ENCODE data around the gene TMEM126A. TPM values are rescaled to one million over a fixed set of nuclear protein-coding genes. Genes with fewer than 3 reads are reported as not detected.
A peak's percentile ranks its signal among the peaks of the same experiment; 100 is the strongest.

The TMEM126A gene
- total and polyA plus RNA-seq, 2 of the 13 experiments (the other 11 are each of a cell fraction or from before 2014, with no cell fraction given): 59.5 to 66.9 TPM

GRCh38 chr11:85664615-85665481 lies 17.1 kb downstream of the TMEM126A start, which contains the start of gene CREBZF (continued):
- TF ChIP-seq ZNF574 (CRISPR knock-in tag; IDR thresholded peaks at IDR 0.05) (peak; percentile 83), DNMT1 (CRISPR knock-in tag; IDR thresholded peaks at IDR 0.05) (peak; percentile 58; the same call in 1 of the 2 replicates), XRCC5 (optimal IDR thresholded peaks at IDR 0.05; ENCODE audit: low read length) (no peak), ZNF878 (CRISPR knock-in tag; IDR thresholded peaks at IDR 0.05) (0 out of 2 replicates have a peak, but pooled peaks have one; percentile 57), SRY (CRISPR knock-in tag; IDR thresholded peaks at IDR 0.05) (peak; percentile 80; the same call in 1 of the 2 replicates), ARID4A (CRISPR knock-in tag; IDR thresholded peaks at IDR 0.05; ENCODE audit: borderline replicate concordance) (peak; percentile 80), ZFYVE20 (CRISPR knock-in tag; IDR thresholded peaks at IDR 0.05; ENCODE audit: borderline replicate concordance, low read depth) (no peak), ADNP (CRISPR knock-in tag; IDR thresholded peaks at IDR 0.05) (no peak), ZNF652 (CRISPR knock-in tag; IDR thresholded peaks at IDR 0.05; ENCODE audit: borderline replicate concordance, low read depth) (no peak; the same call in 1 of the 2 replicates), SMAD1 (CRISPR knock-in tag; IDR thresholded peaks at IDR 0.05; ENCODE audit: borderline replicate concordance, low read depth) (peak; percentile 67; the same call in 1 of the 2 replicates), ZNF792 (CRISPR knock-in tag; IDR thresholded peaks at IDR 0.05) (peak; percentile 49; the same call in 1 of the 2 replicates), KDM5A (IDR thresholded peaks at IDR 0.05; ENCODE audit: borderline replicate concordance, low read length) (peak; percentile 48; the same call in 1 of the 2 replicates), ZNF720 (CRISPR knock-in tag; IDR thresholded peaks at IDR 0.05) (no peak), TBX2 (CRISPR knock-in tag; IDR thresholded peaks at IDR 0.05; ENCODE audit: borderline replicate concordance) (peak; percentile 59; the same call in 1 of the 2 replicates), E2F5 (CRISPR knock-in tag; conservative IDR thresholded peaks at IDR 0.05) (0 out of 2 replicates have a peak, but pooled peaks have one; percentile 52), ZNF75D (CRISPR knock-in tag; IDR thresholded peaks at IDR 0.05; ENCODE audit: borderline replicate concordance) (no peak), RFXAP (CRISPR knock-in tag; IDR thresholded peaks at IDR 0.05; ENCODE audit: borderline replicate concordance) (no peak), HOXA3 (CRISPR knock-in tag; IDR thresholded peaks at IDR 0.05) (peak; percentile 83; the same call in 1 of the 2 replicates), PLRG1 (conservative IDR thresholded peaks at IDR 0.05) (no peak), SP1 (IDR thresholded peaks at IDR 0.05) (no peak), SP1 (CRISPR knock-in tag; IDR thresholded peaks at IDR 0.05) (peak; percentile 82), ZNF136 (CRISPR knock-in tag; IDR thresholded peaks at IDR 0.05; ENCODE audit: low read depth) (0 out of 2 replicates have a peak, but pooled peaks have one; percentile 55), CHD2 (IDR thresholded peaks at IDR 0.05; ENCODE audit: low read depth, low read length) (peak; percentile 94)

Data from HepG2 (cell line).